Upper lobe of left lung (tissue), 6 donors: Measurements from ENCODE around the gene PTPRK. TPM values are rescaled to one million over a fixed set of nuclear protein-coding genes. Genes with fewer than 3 reads are reported as not detected.
"Not testable (repeated sequence)": the region's sequence is repeated elsewhere in the genome, so short reads cannot be mapped to it uniquely, and the experiment has no call there.

Experiments
- ATAC-seq, 2 donors: fragments of 200-7000 bp; cut with Tn5 transposase; one replicate each; pipeline ENCODE4 v1.9.1; 2022; ENCODE audit warnings: mild to moderate bottlenecking in 2 of 2, moderate library complexity in 2 of 2; ENCODE audit not compliant: low FRiP score in 2 of 2
- DNase-seq, 2 donors: peaks; one replicate each; pipeline ENCODE4 v3.0.0-alpha.2; 2019 to 2020
- H3K27ac ChIP-seq, 4 donors: fragments of 200-600 bp; sonication (generic); one replicate each; pipeline ENCODE4 v1.5.1; 2016 to 2019
- H3K27me3 ChIP-seq, 4 donors: fragments of 200-600 bp; sonication (generic); one replicate each; pipeline ENCODE4 v1.5.1; 2017 to 2019
- H3K36me3 ChIP-seq, 4 donors: fragments of 200-600 bp; sonication (generic); one replicate each; pipeline ENCODE4 v1.5.1; 2016 to 2019
- H3K4me1 ChIP-seq, 4 donors: fragments of 200-600 bp; sonication (generic); one replicate each; pipeline ENCODE4 v1.5.1; 2018 to 2019
- H3K4me3 ChIP-seq, 4 donors: fragments of 200-600 bp; sonication (generic); one replicate each; pipeline ENCODE4 v1.5.1; 2017 to 2019; ENCODE audit warnings: mild to moderate bottlenecking in 2 of 4, moderate library complexity in 1 of 4
- H3K9me3 ChIP-seq, 4 donors: fragments of 200-600 bp; sonication (generic); one replicate each; pipeline ENCODE4 v1.5.1; 2018 to 2019
- CTCF ChIP-seq, 6 experiments: fragments of 450-650 bp in 4 of 6; fragments of 200-600 bp in 2 of 6; sonication (generic) in 2 of 6; IDR thresholded peaks; one replicate each; pipeline ENCODE4 v1.5.1; 2016 to 2019; ENCODE audit warnings: antibody characterized with exemption in 6 of 6
- EP300 ChIP-seq, 4 donors: sonication (generic); formaldehyde crosslinking; IDR thresholded peaks; one replicate each; pipeline ENCODE4 v1.5.1; 2017; ENCODE audit warnings: antibody characterized with exemption in 4 of 4, control low read depth in 2 of 4
- POLR2A ChIP-seq, 4 donors: fragments of 450-650 bp; IDR thresholded peaks; one replicate each; pipeline ENCODE4 v1.5.1; 2016 to 2017; ENCODE audit warnings: antibody characterized with exemption in 4 of 4, mild to moderate bottlenecking in 2 of 4
- POLR2AphosphoS5 ChIP-seq, 2 donors: sonication (generic); formaldehyde crosslinking; IDR thresholded peaks; one replicate each; pipeline ENCODE4 v1.5.1; 2017; ENCODE audit warnings: antibody characterized with exemption in 2 of 2
- WGBS, 2 donors: methylation state at CpG; one replicate each; pipeline ENCODE4 v1.1.5; 2017 to 2018; 5-methylcytosine and 5-hydroxymethylcytosine counted together
- total RNA-seq, 6 donors: library from RNA; depleted of rRNA in 4 of 6; stranded (reverse); fragments of >200 nt in 4 of 6; gene quantifications; one replicate each; pipeline versions ENCODE4 v1.1.0 to v1.2.1, GENCODE V29; 2016 to 2021
- donor health status: DM: no; HTN: no; CAD: no; lungs with moderate emphysema.
- donor health status: DM: no; HTN: yes; CAD: no; lungs with severe emphysema.

Gene PTPRK
- total RNA-seq, 6 donors from 2014 or later: 42.7 to 97.4 (median 65.2) TPM

GRCh38 chr6:128438393-128438792 is 82.0 kb downstream of the PTPRK start:
- DNase-seq (no peak), ATAC-seq (no peak)
- no peaks in the 10 kb centered on the region for H3K4me1 ChIP-seq
- no peak overlapping the region for H3K4me3 ChIP-seq
- H3K9me3 ChIP-seq: no peaks in the 10 kb centered on the region
- H3K27me3 ChIP-seq: no peaks in the 10 kb centered on the region
- no peak overlapping the region for H3K27ac ChIP-seq
- H3K36me3 ChIP-seq: no peaks in the 10 kb centered on the region
- no peak for TF ChIP-seq EP300 (IDR thresholded peaks at IDR 0.05)
- no peak for TF ChIP-seq POLR2A (IDR thresholded peaks at IDR 0.05)
- no peak for TF ChIP-seq CTCF (IDR thresholded peaks at IDR 0.05)
- no peak for TF ChIP-seq POLR2AphosphoS5 (IDR thresholded peaks at IDR 0.05)

DNA sequence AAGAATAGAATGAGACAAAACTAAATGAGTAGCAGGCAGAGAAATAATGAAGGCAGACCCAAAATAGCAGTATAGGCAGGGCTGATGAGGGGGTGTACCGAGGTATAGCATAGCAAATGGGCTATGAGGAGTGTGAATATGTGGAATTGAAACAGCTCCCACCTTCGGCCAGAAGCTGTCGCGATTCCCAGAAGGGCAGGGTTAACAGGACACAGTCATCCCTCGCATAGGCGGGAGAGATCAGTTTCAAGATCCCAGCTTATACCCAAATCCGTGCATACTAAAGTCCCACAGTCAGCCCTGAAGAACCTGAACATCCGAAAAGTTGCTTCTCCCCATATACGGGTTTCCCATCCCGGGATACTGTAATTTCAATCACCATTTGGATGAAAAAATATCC is 82.7 kb downstream of the PTPRK start:
- DNase-seq: no peak
- no peak for TF ChIP-seq POLR2AphosphoS5 (IDR thresholded peaks at IDR 0.05)
- TF ChIP-seq POLR2A (IDR thresholded peaks at IDR 0.05): no peak
- TF ChIP-seq EP300 (IDR thresholded peaks at IDR 0.05): no peak
- no peak for TF ChIP-seq CTCF (IDR thresholded peaks at IDR 0.05)
- no peaks in the 10 kb centered on the region for H3K27me3 ChIP-seq
- WGBS, 2 donors: 91 to 96% methylated on average over 10 of the region's 10 CpGs
- H3K4me3 ChIP-seq: no peak overlapping the region
- H3K9me3 ChIP-seq: no peaks in the 10 kb centered on the region
- no peak for ATAC-seq
- H3K4me1 ChIP-seq: no peaks in the 10 kb centered on the region
- no peaks in the 10 kb centered on the region for H3K36me3 ChIP-seq
- no peak overlapping the region for H3K27ac ChIP-seq

- H3K27ac ChIP-seq, H3K9me3 ChIP-seq, H3K4me3 ChIP-seq, DNase-seq, H3K27me3 ChIP-seq, H3K36me3 ChIP-seq, H3K4me1 ChIP-seq, ATAC-seq: not testable (repeated sequence)
- 38 to 75% methylated on average over 1 of the region's 1 CpG for WGBS, 2 donors
Measured at GRCh38 chr6:128434752-128435151, 85.6 kb downstream of the PTPRK start.

- H3K36me3 ChIP-seq: no peaks in the 10 kb centered on the region
- no peak overlapping the region for H3K4me3 ChIP-seq
- DNase-seq (no peak), ATAC-seq (no peak)
- TF ChIP-seq EP300 (IDR thresholded peaks at IDR 0.05) (no peak), CTCF (IDR thresholded peaks at IDR 0.05) (no peak), POLR2A (IDR thresholded peaks at IDR 0.05) (no peak), POLR2AphosphoS5 (IDR thresholded peaks at IDR 0.05) (no peak)
- H3K27ac ChIP-seq: no peak overlapping the region
- no peaks in the 10 kb centered on the region for H3K9me3 ChIP-seq
- no peaks in the 10 kb centered on the region for H3K27me3 ChIP-seq
- H3K4me1 ChIP-seq: no peaks in the 10 kb centered on the region
Measured at GRCh38 chr6:128432394-128432793, 88.0 kb downstream of the PTPRK start.

DNA sequence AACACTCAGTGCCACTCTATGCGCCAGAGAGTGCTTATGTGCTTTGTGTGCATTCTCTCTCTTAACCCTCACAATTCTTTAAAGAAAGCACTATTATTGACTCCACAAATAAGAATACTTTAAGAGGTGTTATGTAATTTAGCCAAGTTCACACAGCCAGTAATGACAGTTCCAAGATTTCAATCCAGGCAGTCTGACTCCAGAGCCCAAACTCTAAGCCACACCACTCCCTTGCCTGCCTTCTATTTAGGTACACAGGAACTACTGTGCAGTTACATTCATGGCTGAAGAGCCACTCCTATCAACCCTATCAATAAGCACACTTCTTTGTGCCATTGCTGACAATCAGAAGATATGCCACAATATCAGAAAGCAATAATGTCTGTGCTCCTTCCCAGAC is 93.3 kb downstream of the PTPRK start:
- Histone ChIP-seq H3K27me3 (no peaks in the 10 kb centered on the region), H3K4me3 (no peak overlapping the region), H3K36me3 (no peaks in the 10 kb centered on the region), H3K9me3 (no peaks in the 10 kb centered on the region), H3K4me1 (peaks cover 0 to 5% (median under 1%) of the 10 kb centered on the region in 4 donors), H3K27ac (peak overlapping the region in 1 of 4 donors; percentile 18)
- TF ChIP-seq CTCF (IDR thresholded peaks at IDR 0.05) (no peak), POLR2A (IDR thresholded peaks at IDR 0.05) (no peak), POLR2AphosphoS5 (IDR thresholded peaks at IDR 0.05) (no peak), EP300 (IDR thresholded peaks at IDR 0.05) (no peak)
- ATAC-seq (no peak), DNase-seq (no peak)
- WGBS, 2 donors: 82 to 88% methylated on average over 1 of the region's 1 CpG
